Muscle layer of colon (tissue), 2 donors: ENCODE measurements around the gene CCBE1.

Experiments
- H3K27ac ChIP-seq: one replicate; pipeline ENCODE4 v1.7.0; 2013; ENCODE audit warnings: low read depth, mild to moderate bottlenecking, low read length, moderate library complexity
- H3K27me3 ChIP-seq, 2 donors: one replicate each; pipeline ENCODE4 v1.7.0; 2013; ENCODE audit warnings: low read length in 2 of 2, mild to moderate bottlenecking in 2 of 2; ENCODE audit not compliant: insufficient read depth in 2 of 2, control insufficient read depth in 1 of 2
- H3K36me3 ChIP-seq: one replicate; pipeline ENCODE4 v1.7.0; 2013; ENCODE audit warnings: mild to moderate bottlenecking, low read length; ENCODE audit not compliant: insufficient read depth
- H3K4me1 ChIP-seq: one replicate; pipeline ENCODE4 v1.7.0; 2013; ENCODE audit warnings: mild to moderate bottlenecking, low read length; ENCODE audit not compliant: insufficient read depth
- H3K4me3 ChIP-seq, 2 donors: one replicate each; pipeline ENCODE4 v1.7.0; 2013; ENCODE audit warnings: low read length in 2 of 2, low read depth in 1 of 2, mild to moderate bottlenecking in 1 of 2, moderate library complexity in 1 of 2
- H3K9ac ChIP-seq: one replicate; pipeline ENCODE4 v1.7.0; 2013; ENCODE audit warnings: low read length
- H3K9me3 ChIP-seq: one replicate; pipeline ENCODE4 v1.7.0; 2013; ENCODE audit warnings: mild to moderate bottlenecking, low read length
- donor health status: abdominal sarcoma.
- donor health status: Adenocarcinoma of cecum.

Gene CCBE1

DNA sequence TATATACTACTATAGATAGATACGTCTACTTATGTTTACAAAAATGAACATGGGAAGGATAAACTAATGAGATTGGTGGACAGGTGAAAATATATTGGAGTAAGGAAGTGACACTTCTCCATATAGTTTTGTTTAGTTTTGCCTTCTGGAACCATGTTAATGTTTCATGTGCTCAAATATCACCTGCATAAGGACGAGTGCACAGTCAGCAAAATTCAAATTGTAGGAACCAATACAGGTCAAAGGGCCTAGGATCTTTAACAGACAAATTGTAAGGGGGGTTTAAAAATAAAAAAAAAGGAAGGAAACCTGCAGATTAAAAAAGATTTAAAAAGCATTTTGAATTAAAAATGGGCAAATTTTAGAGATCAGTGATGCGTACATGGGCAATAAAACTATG is 104.6 kb downstream of the CCBE1 start:
- Histone ChIP-seq H3K36me3 (no peaks in the 10 kb centered on the region), H3K4me3 (no peak overlapping the region), H3K4me1 (peaks cover 26% of the 10 kb centered on the region), H3K9me3 (no peaks in the 10 kb centered on the region), H3K27me3 (no peaks in the 10 kb centered on the region), H3K9ac (no peak overlapping the region), H3K27ac (no peak overlapping the region)

DNA sequence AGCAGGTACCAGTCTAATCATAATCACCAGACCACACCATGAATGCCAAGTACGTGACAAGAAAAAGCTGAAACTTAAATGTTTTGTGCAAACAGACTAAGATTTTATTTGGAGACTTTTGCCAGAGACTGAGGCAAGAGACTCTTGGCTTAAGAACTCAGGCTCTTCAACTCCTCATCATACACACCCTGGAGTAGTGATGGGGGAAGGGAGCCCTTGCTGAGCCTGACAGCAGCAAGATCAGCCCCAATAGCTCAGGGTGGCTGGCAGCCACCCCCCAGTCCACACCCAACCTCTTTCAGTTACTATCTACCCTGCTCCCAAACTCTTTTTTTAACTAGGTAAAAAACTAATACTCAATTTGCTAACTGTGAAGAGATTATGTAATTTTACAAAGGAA is 114.8 kb downstream of the CCBE1 start:
- no peak overlapping the region for H3K9ac ChIP-seq
- no peak overlapping the region for H3K4me3 ChIP-seq
- no peaks in the 10 kb centered on the region for H3K27me3 ChIP-seq
- H3K27ac ChIP-seq: no peak overlapping the region
- peaks cover 23% of the 10 kb centered on the region for H3K4me1 ChIP-seq
- no peaks in the 10 kb centered on the region for H3K36me3 ChIP-seq
- no peaks in the 10 kb centered on the region for H3K9me3 ChIP-seq

DNA sequence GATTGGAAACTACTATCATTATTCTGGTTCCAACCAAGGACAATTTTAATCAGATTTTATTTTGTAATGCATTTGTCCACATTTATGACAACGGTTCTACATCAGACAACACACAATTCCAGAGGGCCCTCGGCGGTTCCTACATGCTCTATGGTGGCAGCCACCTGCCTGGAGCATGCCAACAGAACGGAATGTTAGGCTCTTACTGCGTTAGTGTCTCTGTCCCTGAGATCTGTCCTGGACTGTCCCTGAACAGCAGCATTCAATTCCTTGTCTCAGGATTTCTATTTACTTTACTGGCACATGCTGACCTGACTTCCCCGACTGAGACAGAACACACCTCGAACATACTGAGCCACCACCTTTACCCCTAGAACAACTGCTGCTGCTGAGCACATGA is 117.7 kb downstream of the CCBE1 start:
- no peak overlapping the region for H3K9ac ChIP-seq
- H3K4me3 ChIP-seq: no peak overlapping the region
- H3K27me3 ChIP-seq: no peaks in the 10 kb centered on the region
- peaks cover 21% of the 10 kb centered on the region for H3K4me1 ChIP-seq
- no peaks in the 10 kb centered on the region for H3K36me3 ChIP-seq
- H3K9me3 ChIP-seq: no peaks in the 10 kb centered on the region
- no peak overlapping the region for H3K27ac ChIP-seq

DNA sequence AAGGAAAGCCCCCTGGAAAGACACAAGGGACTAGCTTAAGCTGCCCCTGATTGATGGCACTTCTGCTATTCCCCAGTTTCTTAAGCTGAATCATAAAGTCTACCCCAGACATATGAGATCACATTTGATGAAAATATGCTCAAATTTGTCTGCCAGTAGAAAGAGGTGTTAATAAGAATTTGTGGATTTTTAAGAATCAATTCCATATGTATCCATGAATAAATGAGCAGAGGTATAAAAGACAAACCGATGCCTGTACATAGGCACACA is 119.9 kb downstream of the CCBE1 start:
- no peaks in the 10 kb centered on the region for H3K36me3 ChIP-seq
- no peak overlapping the region for H3K4me3 ChIP-seq
- peaks cover 23% of the 10 kb centered on the region for H3K4me1 ChIP-seq
- H3K27me3 ChIP-seq: no peaks in the 10 kb centered on the region
- no peak overlapping the region for H3K9ac ChIP-seq
- no peaks in the 10 kb centered on the region for H3K9me3 ChIP-seq
- H3K27ac ChIP-seq: no peak overlapping the region

DNA sequence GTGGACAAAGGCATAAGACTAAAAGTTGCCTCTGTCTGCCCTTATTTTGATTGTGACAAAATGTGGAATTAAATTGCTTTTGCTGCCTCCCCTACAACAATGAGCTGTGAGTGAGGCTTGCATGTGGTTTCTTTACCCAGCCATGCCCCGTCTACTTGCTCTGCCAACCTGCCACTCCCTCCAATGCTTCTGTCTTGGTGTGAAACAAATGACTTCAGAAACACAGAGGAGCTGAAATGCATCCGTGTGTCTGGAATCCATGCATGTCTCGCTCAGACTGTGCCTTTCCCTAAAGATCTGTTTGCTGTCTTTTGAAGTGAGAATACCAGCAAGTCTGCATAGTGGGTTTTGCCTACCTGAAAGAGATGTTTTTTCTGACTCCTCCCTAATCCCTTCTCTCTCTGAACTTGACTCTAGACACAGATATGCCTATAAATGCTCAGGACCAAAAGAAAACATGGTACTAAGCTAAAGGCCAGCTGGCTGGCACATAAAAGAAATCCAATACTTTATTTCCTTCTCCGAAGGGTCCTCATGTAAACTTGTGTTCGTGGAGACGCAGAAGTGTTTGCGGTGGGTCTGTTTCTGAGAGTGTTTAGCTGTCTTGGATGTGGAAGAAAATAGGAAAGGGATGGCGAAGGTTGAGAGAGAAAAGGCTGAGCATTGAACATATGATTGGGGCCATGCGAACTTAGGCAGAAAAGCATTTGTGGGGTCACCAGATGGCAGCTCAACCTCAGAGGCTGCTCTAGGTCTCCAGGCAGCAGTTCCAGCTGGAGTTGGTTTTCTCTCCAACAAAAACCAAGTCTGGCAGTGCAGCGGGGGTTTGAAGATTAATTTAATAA is 120.5 kb downstream of the CCBE1 start:
- no peak overlapping the region for H3K27ac ChIP-seq
- no peak overlapping the region for H3K9ac ChIP-seq
- H3K27me3 ChIP-seq: no peaks in the 10 kb centered on the region
- H3K4me1 ChIP-seq: peaks cover 22% of the 10 kb centered on the region
- no peaks in the 10 kb centered on the region for H3K36me3 ChIP-seq
- H3K4me3 ChIP-seq: no peak overlapping the region
- no peaks in the 10 kb centered on the region for H3K9me3 ChIP-seq

DNA sequence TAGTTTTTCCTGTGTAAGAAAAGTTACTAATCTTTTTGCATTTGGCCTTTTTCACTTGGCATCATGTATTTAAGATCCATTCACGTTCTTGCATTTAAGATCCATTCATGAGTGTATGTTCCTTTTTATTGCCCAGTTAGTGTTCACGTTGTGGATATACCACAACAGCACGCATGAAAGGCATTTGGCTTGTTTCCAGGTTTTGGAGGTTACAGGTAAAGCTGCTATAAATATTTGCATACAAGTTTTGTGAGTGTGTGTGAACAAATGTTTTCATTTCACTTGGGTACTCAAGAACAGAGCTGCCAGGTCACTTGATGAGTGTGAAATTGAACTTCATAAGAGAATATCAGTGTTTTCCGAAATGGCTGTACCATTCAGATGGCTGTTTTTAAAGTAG is 121.2 kb downstream of the CCBE1 start:
- Histone ChIP-seq H3K4me1 (peaks cover 19% of the 10 kb centered on the region), H3K36me3 (no peaks in the 10 kb centered on the region), H3K27me3 (no peaks in the 10 kb centered on the region), H3K4me3 (no peak overlapping the region), H3K9me3 (no peaks in the 10 kb centered on the region), H3K27ac (no peak overlapping the region), H3K9ac (no peak overlapping the region)

DNA sequence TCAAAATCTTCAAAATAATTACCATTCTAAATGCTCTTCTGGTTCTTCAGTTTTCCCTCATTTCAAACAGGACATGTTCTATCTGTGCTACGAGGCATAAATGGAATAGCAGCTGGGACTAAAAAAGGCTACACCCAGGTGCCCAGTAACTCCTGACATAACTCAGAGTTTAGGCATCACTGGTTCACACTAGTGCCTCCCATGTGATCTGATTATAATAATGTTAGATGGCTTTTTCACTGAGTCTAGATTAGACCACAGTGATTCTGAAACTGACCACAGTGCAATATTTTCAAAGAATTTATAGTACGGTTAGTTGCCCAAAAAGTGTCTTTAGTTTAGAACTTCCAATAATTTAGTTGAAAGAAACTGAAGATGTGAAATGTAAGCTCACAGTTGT is 123.3 kb downstream of the CCBE1 start:
- no peak overlapping the region for H3K9ac ChIP-seq
- H3K27me3 ChIP-seq: no peaks in the 10 kb centered on the region
- H3K36me3 ChIP-seq: no peaks in the 10 kb centered on the region
- H3K27ac ChIP-seq: no peak overlapping the region
- peaks cover 38% of the 10 kb centered on the region for H3K4me1 ChIP-seq
- H3K4me3 ChIP-seq: no peak overlapping the region
- H3K9me3 ChIP-seq: no peaks in the 10 kb centered on the region

DNA sequence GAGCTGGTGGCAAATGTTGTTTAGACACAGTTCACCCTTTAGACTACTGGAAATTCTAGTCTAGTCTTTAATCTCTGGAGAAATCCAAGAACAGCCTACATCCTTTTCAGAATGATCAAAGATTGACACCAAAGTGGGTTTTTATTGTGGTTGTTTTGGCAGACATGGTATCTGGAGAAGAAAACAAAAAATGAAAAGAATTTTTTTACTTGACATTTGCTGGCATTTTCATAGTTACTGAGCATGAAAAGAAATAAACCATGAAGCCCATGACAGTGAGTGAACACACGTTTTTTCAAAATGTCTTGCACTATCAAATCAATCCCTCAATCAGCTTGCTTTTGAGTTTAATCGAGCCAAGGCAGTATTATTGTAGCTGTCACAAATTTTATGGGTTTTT is 125.3 kb downstream of the CCBE1 start:
- Histone ChIP-seq H3K9ac (no peak overlapping the region), H3K27me3 (no peaks in the 10 kb centered on the region), H3K4me1 (peaks cover 55% of the 10 kb centered on the region), H3K36me3 (no peaks in the 10 kb centered on the region), H3K9me3 (no peaks in the 10 kb centered on the region), H3K27ac (no peak overlapping the region), H3K4me3 (no peak overlapping the region)

DNA sequence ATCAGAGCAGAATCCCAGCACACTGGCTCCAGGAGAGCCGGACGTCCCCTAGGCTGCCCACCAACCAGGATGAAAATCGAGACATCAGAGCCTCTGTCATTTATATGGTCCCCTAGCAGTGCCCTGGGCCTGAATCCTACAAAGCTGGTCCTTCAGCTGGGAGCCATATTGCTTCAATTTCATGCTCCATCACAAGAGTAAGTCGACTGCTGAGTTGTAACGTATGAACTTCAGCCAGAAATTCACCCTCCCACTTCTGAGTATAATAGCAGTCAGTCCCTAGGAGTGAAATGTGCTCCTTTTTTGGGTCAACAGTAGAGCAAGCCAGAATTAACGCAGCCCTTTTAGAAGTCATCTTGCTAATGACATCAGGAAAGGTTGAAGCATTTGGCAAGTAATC is 126.4 kb downstream of the CCBE1 start:
- Histone ChIP-seq H3K4me3 (no peak overlapping the region), H3K9me3 (no peaks in the 10 kb centered on the region), H3K27ac (no peak overlapping the region), H3K4me1 (peaks cover 59% of the 10 kb centered on the region), H3K9ac (no peak overlapping the region), H3K36me3 (no peaks in the 10 kb centered on the region), H3K27me3 (no peaks in the 10 kb centered on the region)

DNA sequence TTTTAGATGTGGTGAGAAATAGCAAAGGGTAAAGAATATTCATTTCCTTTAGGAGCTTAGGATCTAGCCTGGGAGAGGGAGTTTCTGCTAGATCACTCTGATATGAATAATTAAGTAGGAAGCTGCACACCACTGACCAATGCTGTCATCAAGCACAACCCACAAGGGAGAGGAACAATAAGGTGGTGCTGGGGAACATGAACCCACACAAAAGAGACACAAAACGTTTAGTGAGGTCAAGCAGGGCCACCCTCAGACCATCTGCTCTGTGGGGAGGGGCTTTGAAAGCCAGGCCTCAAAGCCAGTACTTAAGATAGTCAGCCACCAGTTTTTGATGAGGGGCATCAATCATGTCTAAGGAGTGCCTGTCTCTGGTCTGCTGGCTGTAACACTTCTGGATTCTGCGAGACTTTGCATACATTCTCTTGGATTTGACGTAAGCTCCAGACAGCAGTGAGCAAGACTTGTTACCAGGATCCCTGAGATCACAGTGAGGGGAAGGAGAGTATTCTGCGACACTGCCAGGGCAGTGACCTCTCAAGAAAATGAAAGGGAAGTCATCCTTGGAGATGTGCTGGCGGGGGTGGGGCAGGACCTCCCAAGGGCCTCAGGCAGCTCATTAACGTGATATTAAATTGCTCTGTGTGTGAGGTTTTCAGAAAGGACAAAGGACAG is 127.0 kb downstream of the CCBE1 start:
- Histone ChIP-seq H3K27ac (no peak overlapping the region), H3K36me3 (no peaks in the 10 kb centered on the region), H3K9ac (no peak overlapping the region), H3K27me3 (no peaks in the 10 kb centered on the region), H3K4me1 (peaks cover 59% of the 10 kb centered on the region), H3K9me3 (no peaks in the 10 kb centered on the region), H3K4me3 (no peak overlapping the region)

DNA sequence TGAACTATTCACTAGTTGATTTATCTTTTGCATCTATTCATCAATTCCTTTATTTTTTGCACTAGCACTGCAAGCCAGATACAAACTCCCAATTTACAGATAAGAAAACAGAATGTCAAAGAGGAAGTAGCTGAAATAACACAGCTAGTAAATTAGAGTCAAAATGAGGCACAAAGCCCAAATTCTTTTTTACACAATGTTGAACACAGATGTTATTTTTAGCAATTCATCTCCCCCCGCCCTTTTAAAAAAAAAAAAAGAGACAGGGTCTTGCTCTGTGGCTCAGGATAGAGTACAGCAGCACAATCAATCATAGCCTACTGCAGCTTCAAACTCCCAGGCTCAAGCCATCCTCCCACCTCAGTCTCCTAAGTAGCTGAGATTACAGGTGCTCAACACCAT is 127.8 kb downstream of the CCBE1 start:
- H3K27me3 ChIP-seq: no peaks in the 10 kb centered on the region
- H3K27ac ChIP-seq: no peak overlapping the region
- peaks cover 66% of the 10 kb centered on the region for H3K4me1 ChIP-seq
- H3K9ac ChIP-seq: no peak overlapping the region
- no peak overlapping the region for H3K4me3 ChIP-seq
- no peaks in the 10 kb centered on the region for H3K9me3 ChIP-seq
- no peaks in the 10 kb centered on the region for H3K36me3 ChIP-seq

DNA sequence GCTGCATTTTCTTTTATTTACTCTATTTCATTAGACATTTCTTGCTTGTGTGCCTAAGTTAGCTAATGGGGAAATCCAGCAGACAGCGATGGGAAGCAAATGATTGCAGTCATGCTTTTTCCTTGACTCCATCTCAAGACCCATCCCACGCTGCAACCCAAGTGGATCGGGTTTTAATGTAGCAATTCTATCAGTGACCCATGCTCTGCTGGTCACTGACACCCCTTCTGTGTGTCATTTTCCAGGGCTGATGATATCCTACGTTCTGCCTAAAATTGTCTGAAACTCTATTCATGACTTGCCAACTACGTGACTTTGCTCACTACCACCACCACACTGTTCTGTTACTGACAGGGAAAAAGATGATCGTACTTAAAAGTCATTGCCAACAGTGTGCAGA is 129.8 kb downstream of the CCBE1 start:
- no peak overlapping the region for H3K4me3 ChIP-seq
- no peak overlapping the region for H3K9ac ChIP-seq
- no peaks in the 10 kb centered on the region for H3K9me3 ChIP-seq
- peaks cover 73% of the 10 kb centered on the region for H3K4me1 ChIP-seq
- H3K27ac ChIP-seq: no peak overlapping the region
- H3K36me3 ChIP-seq: no peaks in the 10 kb centered on the region
- H3K27me3 ChIP-seq: no peaks in the 10 kb centered on the region
